Smooth muscle cell (in vitro differentiated cells): ENCODE measurements around the gene RBP3. TPM values are rescaled to one million over a fixed set of nuclear protein-coding genes. Genes with fewer than 3 reads are reported as not detected.

Source experiments
- DNase-seq: peaks from one replicate; lab custom pipeline; 2025; ENCODE audit not compliant: unreplicated experiment; lab: John Stamatoyannopoulos, UW
- H2AFZ ChIP-seq: fragments of 200-600 bp; sonication (generic); 2 replicates; pipeline ENCODE4 v1.6.0; 2016; ENCODE audit warnings: antibody characterized with exemption, low read depth, mild to moderate bottlenecking
- H3F3A ChIP-seq: fragments of 200-600 bp; sonication (generic); 2 replicates; pipeline ENCODE4 v1.6.0; 2017; ENCODE audit warnings: antibody characterized with exemption, low read depth
- H3K27ac ChIP-seq: fragments of 200-600 bp; sonication (generic); 2 replicates; pipeline ENCODE4 v1.5.1; 2016; ENCODE audit warnings: low read depth, mild to moderate bottlenecking
- H3K27me3 ChIP-seq: fragments of 200-600 bp; sonication (generic); 2 replicates; pipeline ENCODE4 v1.6.1; 2016; ENCODE audit warnings: low read depth, mild to moderate bottlenecking
- H3K36me3 ChIP-seq: fragments of 200-600 bp; sonication (generic); 2 replicates; pipeline ENCODE4 v1.5.1; 2016; ENCODE audit warnings: low read depth
- H3K4me1 ChIP-seq: fragments of 200-600 bp; sonication (generic); 2 replicates; pipeline ENCODE4 v1.5.1; 2016; ENCODE audit warnings: low read depth
- H3K4me2 ChIP-seq: fragments of 200-600 bp; sonication (generic); 2 replicates; pipeline ENCODE4 v1.6.0; 2016; ENCODE audit warnings: mild to moderate bottlenecking
- H3K4me3 ChIP-seq: fragments of 200-600 bp; sonication (generic); 2 replicates; pipeline ENCODE4 v1.5.1; 2016; ENCODE audit warnings: mild to moderate bottlenecking
- H3K79me2 ChIP-seq: fragments of 200-600 bp; sonication (generic); 2 replicates; pipeline ENCODE4 v1.6.0; 2016; ENCODE audit warnings: low read depth, mild to moderate bottlenecking
- H3K9ac ChIP-seq: fragments of 200-600 bp; sonication (generic); 2 replicates; pipeline ENCODE4 v1.6.0; 2016; ENCODE audit warnings: low read depth
- H3K9me3 ChIP-seq: fragments of 200-600 bp; sonication (generic); replicated peaks from 2 replicates; pipeline ENCODE4 v1.5.1; 2016; ENCODE audit warnings: low read depth
- H4K20me1 ChIP-seq: fragments of 200-600 bp; sonication (generic); 2 replicates; pipeline ENCODE4 v1.6.0; 2016; ENCODE audit warnings: low read depth
- WGBS: methylation state at CpG from one replicate; pipeline ENCODE4 v1.1.7; 2016; ENCODE audit warnings: low lambda C conversion rate; 5-methylcytosine and 5-hydroxymethylcytosine counted together
- polyA plus RNA-seq: library from polyadenylated mRNA; unstranded; fragments of >200 nt; fragmentation: Nextera tagmentation; extraction: Ambion mirVana; gene quantifications from 2 replicates; pipeline ENCODE4 v1.2.1, GENCODE V29; 2016
- total RNA-seq: library from RNA; depleted of rRNA; stranded (reverse); fragments of >200 nt; gene quantifications from 2 replicates; pipeline ENCODE4 v1.2.3, GENCODE V29; 2014
- TF ChIP-seq, protein P1 (sequence below): fragments of 200-600 bp; sonication (generic); IDR thresholded peaks from 2 replicates; pipeline ENCODE4 v1.5.1; 2017; ENCODE audit warnings: borderline replicate concordance, mild to moderate bottlenecking, antibody characterized with exemption; ENCODE audit not compliant: insufficient read depth, poor library complexity, severe bottlenecking

Gene RBP3
- total RNA-seq (not detected in 2 replicates), polyA plus RNA-seq (not detected in 2 replicates)

DNA sequence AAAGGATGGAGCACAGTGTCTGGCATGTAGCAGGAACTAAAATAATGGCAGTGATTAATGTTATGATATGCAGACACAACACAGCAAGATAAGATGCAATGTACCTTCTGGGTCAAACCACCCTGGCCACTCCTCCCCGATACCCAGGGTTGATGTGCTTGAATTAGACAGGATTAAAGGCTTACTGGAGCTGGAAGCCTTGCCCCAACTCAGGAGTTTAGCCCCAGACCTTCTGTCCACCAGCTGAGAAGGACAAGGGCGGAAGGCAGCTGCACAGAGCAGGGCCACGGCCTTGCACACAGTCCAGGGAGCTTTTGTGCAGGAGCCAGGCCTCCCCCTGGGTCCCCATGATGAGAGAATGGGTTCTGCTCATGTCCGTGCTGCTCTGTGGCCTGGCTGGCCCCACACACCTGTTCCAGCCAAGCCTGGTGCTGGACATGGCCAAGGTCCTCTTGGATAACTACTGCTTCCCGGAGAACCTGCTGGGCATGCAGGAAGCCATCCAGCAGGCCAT, at the start of gene RBP3:
RBP3 (plus strand) TSS at position 226 of the 514 bp plus-strand sequence; CDS start at position 348, 122 bp downstream.
- H3K27ac ChIP-seq: no peak within 1 kb of the TSS
- TF ChIP-seq, protein P1, sequence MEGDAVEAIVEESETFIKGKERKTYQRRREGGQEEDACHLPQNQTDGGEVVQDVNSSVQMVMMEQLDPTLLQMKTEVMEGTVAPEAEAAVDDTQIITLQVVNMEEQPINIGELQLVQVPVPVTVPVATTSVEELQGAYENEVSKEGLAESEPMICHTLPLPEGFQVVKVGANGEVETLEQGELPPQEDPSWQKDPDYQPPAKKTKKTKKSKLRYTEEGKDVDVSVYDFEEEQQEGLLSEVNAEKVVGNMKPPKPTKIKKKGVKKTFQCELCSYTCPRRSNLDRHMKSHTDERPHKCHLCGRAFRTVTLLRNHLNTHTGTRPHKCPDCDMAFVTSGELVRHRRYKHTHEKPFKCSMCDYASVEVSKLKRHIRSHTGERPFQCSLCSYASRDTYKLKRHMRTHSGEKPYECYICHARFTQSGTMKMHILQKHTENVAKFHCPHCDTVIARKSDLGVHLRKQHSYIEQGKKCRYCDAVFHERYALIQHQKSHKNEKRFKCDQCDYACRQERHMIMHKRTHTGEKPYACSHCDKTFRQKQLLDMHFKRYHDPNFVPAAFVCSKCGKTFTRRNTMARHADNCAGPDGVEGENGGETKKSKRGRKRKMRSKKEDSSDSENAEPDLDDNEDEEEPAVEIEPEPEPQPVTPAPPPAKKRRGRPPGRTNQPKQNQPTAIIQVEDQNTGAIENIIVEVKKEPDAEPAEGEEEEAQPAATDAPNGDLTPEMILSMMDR: no peak
- H3K79me2 ChIP-seq: no peaks in the 10 kb centered on the region
- no peaks in the 10 kb centered on the region for H3K27me3 ChIP-seq
- no peaks in the 10 kb centered on the region for H3K4me1 ChIP-seq
- H3K9ac ChIP-seq: no peak within 1 kb of the TSS
- no peak within 1 kb of the TSS for H2AFZ ChIP-seq
- H3K4me2 ChIP-seq: no peak within 1 kb of the TSS
- no peaks in the 10 kb centered on the region for H3K36me3 ChIP-seq
- no peaks in the 10 kb centered on the region for H3K9me3 ChIP-seq
- WGBS: 81% methylated on average over 5 of the region's 5 CpGs
- H4K20me1 ChIP-seq: no peaks in the 10 kb centered on the region
- no peak within 1 kb of the TSS for H3K4me3 ChIP-seq
- no peaks in the 10 kb centered on the region for H3F3A ChIP-seq
- DNase-seq: no peak

DNA sequence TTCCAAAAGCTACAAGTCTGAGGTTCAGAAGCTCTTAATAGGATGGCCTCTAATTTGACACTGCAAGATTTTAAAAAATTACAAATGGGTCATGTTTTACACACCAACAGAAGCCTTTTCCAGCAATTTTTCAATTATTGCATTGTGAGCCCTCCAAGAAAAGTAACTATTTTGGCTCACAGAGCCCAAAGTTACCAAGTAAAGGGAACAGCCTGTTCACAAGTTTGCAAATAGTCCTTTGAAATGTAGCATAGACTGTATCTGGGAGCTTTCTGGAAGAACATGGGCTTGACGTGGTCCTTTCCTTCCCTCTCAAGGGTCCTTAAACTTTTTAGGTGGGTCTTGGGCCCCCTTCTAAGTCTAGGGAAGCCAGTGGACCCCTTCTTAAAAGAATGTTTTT, 49.4 kb upstream of the RBP3 start:
- Histone ChIP-seq H4K20me1 (no peaks in the 10 kb centered on the region), H3K27ac (no peak overlapping the region), H3K4me1 (peaks cover 22% of the 10 kb centered on the region), H3K79me2 (no peaks in the 10 kb centered on the region), H3K4me3 (no peak overlapping the region), H3K9me3 (no peaks in the 10 kb centered on the region), H2AFZ (no peak overlapping the region), H3K9ac (no peak overlapping the region), H3F3A (no peaks in the 10 kb centered on the region), H3K27me3 (peaks cover 75% of the 10 kb centered on the region), H3K36me3 (no peaks in the 10 kb centered on the region), H3K4me2 (no peak overlapping the region)
- TF ChIP-seq, protein P1: no peak
- DNase-seq: no peak
- WGBS: 96% methylated on average over 1 of the region's 1 CpG

DNA sequence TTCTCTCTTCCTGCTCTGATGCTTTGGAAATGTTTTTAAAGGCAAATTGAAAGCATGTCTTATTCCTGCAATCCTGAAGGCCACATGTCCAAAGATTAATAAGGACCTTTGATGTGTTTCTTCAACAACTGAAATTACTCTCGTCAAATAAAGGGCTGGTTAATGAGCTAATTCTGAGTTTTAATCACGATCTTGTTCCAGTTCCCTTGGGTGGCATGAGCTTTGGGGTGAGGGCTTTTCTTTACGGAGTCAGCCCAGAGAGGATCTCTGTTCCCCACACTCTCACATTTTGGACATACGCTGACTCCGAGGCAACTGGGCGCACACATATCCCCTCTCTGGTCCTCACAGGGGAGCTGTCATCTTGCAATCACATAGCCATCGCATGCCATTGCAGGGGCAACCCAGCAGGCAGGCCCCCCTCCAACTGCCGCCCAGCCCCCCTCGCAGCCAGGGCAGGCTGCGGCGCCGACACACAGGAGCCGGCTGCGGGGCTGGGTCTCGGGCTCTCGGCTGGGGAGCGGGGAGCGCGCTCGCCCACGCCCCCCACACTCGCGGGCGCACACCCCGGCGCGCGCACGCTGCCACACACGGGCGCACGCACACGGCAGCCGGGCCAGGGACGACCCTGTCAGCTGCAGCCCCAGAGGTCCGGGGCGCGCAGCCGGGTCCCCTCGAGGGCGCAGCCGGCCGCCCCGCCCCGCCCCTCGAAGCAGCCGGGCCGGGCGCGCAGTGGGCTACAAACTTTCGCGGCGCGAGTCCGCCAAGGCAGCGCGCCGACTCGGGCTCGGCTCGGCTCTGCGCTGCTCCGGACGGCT, 48.3 kb upstream of the RBP3 start, which contains the start of gene GDF10:
GDF10 (plus strand) TSS at position 587 of the 818 bp plus-strand sequence. CDS start 455 bp downstream, outside the sequence.
- H3K79me2 ChIP-seq: no peaks in the 10 kb centered on the region
- 10% methylated on average over 48 of the region's 64 CpGs for WGBS
- H3K4me1 ChIP-seq: peaks cover 22% of the 10 kb centered on the region
- no peak within 1 kb of the TSS for H2AFZ ChIP-seq
- TF ChIP-seq, protein P1: no peak
- H3K9me3 ChIP-seq: no peaks in the 10 kb centered on the region
- H3K27me3 ChIP-seq: peaks cover 74% of the 10 kb centered on the region
- H3K9ac ChIP-seq: no peak within 1 kb of the TSS
- H3K27ac ChIP-seq: no peak within 1 kb of the TSS
- DNase-seq: no peak
- peak within 1 kb of the TSS; percentile 58 for H3K4me3 ChIP-seq
- no peaks in the 10 kb centered on the region for H3K36me3 ChIP-seq
- no peaks in the 10 kb centered on the region for H3F3A ChIP-seq
- peak within 1 kb of the TSS; percentile 94 for H3K4me2 ChIP-seq
- H4K20me1 ChIP-seq: no peaks in the 10 kb centered on the region
